Left lung (tissue), 10 donors: Measurements from ENCODE around the gene TOP1. TPM values are rescaled to one million over a fixed set of nuclear protein-coding genes. Genes with fewer than 3 reads are reported as not detected.
"Not testable (repeated sequence)": the region's sequence is repeated elsewhere in the genome, so short reads cannot be mapped to it uniquely, and the experiment has no call there.

Source experiments
- ATAC-seq: fragments of 200-7000 bp; cut with Tn5 transposase; one replicate; pipeline ENCODE4 v1.9.1; 2020; ENCODE audit warnings: moderate library complexity
- DNase-seq, 4 donors: peaks; one replicate each; pipeline ENCODE4 v3.0.0-alpha.2; 2013 to 2020
- H3K27ac ChIP-seq, 2 donors: fragments of 200-600 bp; sonication (generic) in 1 of 2; one replicate each; pipeline versions ENCODE4 v1.5.0 to v1.8.0; 2020 to 2021
- H3K27me3 ChIP-seq, 2 donors: fragments of 200-600 bp; sonication (generic) in 1 of 2; one replicate each; pipeline versions ENCODE4 v1.5.0 to v1.8.0; 2020 to 2021
- H3K36me3 ChIP-seq, 2 donors: fragments of 200-600 bp; sonication (generic) in 1 of 2; one replicate each; pipeline versions ENCODE4 v1.5.0 to v1.8.0; 2020 to 2021
- H3K4me1 ChIP-seq, 2 donors: fragments of 200-600 bp; one replicate each; pipeline ENCODE4 v1.8.0; 2021
- H3K4me3 ChIP-seq, 2 donors: fragments of 200-600 bp; sonication (generic) in 1 of 2; one replicate each; pipeline versions ENCODE4 v1.5.0 to v1.8.0; 2020 to 2021; ENCODE audit warnings: mild to moderate bottlenecking in 1 of 2
- H3K9me3 ChIP-seq, 2 donors: fragments of 200-600 bp; sonication (generic) in 1 of 2; one replicate each; pipeline versions ENCODE4 v1.5.0 to v1.8.0; 2020 to 2021
- intact Hi-C, 2 donors: fragments of 100-400 bp; cut with DNase I; formaldehyde crosslinking; loops; one replicate each; pipeline versions ENCODE4 v1.11.2 to v1.14.2; 2022
- polyA plus RNA-seq, 6 donors: library from polyadenylated mRNA; unstranded; fragments of 120-200 nt; gene quantifications; one replicate each; pipeline ENCODE4 v1.2.1, GENCODE V29; 2013; ENCODE audit not compliant: insufficient read length in 6 of 6
- total RNA-seq, 2 donors: library from RNA; stranded (reverse); fragmentation: NEBNext Ultra II Directional; extraction: Animal tissue kit (Norgen Biotek cat#: 25700); gene quantifications; one replicate each; pipeline ENCODE4 v1.2.1, GENCODE V29; 2021
- TF ChIP-seq, protein P1 (sequence below), 2 donors: fragments of 200-600 bp; sonication (generic) in 1 of 2; IDR thresholded peaks; one replicate each; pipeline versions ENCODE4 v1.5.0 to v1.8.0; 2021; ENCODE audit warnings: antibody characterized with exemption in 2 of 2
- donor health status: DM: no; HTN: yes; CAD: no.
- donor health status: DM: no; HTN: no; CAD: no.

Gene TOP1
- total and polyA plus RNA-seq, 8 donors = 68.0 to 99.3 (median 95.5) TPM

DNA sequence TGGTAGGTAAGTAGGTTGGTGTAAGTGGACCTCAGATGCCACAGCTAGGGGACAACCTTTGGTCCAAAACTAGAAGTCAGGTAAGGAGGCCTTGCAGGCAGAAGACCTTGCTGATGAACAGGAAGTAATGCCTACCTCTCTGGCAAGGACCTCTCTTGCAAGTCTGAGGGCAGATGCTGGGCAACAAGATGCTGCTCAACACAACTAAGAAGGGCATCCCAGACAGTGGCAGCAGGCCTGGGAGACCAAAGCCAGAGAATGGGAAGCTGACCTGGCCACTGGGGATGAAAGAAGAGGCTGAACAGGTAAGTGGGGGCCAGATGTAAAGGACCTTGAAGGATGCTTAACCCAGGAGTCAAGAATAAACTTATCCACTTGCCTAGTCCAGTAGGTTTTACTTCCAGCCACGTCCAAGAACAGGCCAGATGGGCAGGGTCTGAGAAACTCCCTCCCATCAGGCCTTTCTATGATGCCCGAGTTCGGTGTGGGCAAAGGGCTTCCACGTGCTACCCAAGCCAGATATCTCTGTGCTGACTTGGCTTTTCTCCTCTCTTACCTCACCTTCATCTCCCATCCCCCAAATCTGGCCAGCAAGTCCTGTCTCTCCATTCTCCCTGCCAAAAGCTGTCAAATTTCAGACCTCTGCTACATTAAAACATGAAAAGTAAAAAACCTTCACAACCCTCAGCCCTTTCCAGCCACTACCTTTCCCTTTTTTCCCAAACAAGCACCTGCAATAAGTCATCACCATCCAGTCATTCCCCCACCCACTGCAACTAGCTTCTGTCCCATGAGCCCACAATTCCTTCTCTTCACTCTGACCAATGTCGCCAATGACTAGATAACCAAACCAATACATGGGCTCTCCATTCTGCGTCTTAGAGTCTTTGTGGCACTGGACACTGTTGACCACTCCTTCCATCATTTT lies 97.2 kb downstream of the TOP1 start:
- Histone ChIP-seq H3K27ac (no peak overlapping the region), H3K4me3 (no peak overlapping the region), H3K4me1 (no peaks in the 10 kb centered on the region), H3K27me3 (no peaks in the 10 kb centered on the region), H3K36me3 (peaks cover 0 to 62% of the 10 kb centered on the region in 2 donors), H3K9me3 (no peaks in the 10 kb centered on the region)
- ATAC-seq = no peak
- DNase-seq = no peak
- intact Hi-C loops = no loop called here
- TF ChIP-seq, protein P1, sequence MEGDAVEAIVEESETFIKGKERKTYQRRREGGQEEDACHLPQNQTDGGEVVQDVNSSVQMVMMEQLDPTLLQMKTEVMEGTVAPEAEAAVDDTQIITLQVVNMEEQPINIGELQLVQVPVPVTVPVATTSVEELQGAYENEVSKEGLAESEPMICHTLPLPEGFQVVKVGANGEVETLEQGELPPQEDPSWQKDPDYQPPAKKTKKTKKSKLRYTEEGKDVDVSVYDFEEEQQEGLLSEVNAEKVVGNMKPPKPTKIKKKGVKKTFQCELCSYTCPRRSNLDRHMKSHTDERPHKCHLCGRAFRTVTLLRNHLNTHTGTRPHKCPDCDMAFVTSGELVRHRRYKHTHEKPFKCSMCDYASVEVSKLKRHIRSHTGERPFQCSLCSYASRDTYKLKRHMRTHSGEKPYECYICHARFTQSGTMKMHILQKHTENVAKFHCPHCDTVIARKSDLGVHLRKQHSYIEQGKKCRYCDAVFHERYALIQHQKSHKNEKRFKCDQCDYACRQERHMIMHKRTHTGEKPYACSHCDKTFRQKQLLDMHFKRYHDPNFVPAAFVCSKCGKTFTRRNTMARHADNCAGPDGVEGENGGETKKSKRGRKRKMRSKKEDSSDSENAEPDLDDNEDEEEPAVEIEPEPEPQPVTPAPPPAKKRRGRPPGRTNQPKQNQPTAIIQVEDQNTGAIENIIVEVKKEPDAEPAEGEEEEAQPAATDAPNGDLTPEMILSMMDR (IDR thresholded peaks at IDR 0.05) = no peak

DNA sequence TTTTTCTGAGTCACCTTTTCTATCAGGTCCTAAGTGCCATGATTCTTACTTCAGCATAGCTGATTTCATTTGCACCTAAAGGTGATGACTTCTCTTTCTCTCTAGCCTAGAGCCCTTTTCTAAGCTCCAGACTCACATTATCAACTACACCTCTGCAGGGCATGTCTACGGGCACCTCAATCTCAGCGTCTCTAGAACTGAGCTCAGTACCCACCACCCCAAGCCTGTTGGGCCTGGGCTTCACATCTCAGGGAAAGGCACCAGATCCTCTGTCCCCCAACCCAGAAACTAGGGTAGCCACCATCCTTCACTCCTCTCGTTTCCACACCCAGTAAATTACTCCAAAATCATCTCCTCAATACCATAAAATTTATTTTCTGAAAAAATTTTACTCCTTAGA lies 98.1 kb downstream of the TOP1 start:
- no peaks in the 10 kb centered on the region for H3K9me3 ChIP-seq
- intact Hi-C loops = no loop called here
- no peaks in the 10 kb centered on the region for H3K4me1 ChIP-seq
- H3K27me3 ChIP-seq = no peaks in the 10 kb centered on the region
- TF ChIP-seq, protein P1 (IDR thresholded peaks at IDR 0.05) = no peak
- DNase-seq = no peak
- H3K27ac ChIP-seq = no peak overlapping the region
- H3K36me3 ChIP-seq = peaks cover 0 to 53% of the 10 kb centered on the region in 2 donors
- no peak for ATAC-seq
- no peak overlapping the region for H3K4me3 ChIP-seq

DNA sequence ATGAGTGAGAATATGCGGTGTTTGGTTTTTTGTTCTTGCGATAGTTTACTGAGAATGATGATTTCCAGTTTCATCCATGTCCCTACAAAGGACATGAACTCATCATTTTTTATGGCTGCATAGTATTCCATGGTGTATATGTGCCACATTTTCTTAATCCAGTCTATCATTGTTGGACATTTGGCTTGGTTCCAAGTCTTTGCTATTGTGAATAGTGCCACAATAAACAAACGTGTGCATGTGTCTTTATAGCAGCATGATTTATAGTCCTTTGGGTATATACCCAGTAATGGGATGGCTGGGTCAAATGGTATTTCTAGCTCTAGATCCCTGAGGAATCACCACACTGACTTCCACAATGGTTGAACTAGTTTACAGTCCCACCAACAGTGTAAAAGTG lies 99.7 kb downstream of the TOP1 start:
- ATAC-seq, H3K9me3 ChIP-seq, DNase-seq, H3K27ac ChIP-seq, H3K4me3 ChIP-seq, intact Hi-C loops, H3K27me3 ChIP-seq, H3K4me1 ChIP-seq: not testable (repeated sequence)
- H3K36me3 ChIP-seq = peaks cover 0 to 37% of the 10 kb centered on the region in 2 donors

DNA sequence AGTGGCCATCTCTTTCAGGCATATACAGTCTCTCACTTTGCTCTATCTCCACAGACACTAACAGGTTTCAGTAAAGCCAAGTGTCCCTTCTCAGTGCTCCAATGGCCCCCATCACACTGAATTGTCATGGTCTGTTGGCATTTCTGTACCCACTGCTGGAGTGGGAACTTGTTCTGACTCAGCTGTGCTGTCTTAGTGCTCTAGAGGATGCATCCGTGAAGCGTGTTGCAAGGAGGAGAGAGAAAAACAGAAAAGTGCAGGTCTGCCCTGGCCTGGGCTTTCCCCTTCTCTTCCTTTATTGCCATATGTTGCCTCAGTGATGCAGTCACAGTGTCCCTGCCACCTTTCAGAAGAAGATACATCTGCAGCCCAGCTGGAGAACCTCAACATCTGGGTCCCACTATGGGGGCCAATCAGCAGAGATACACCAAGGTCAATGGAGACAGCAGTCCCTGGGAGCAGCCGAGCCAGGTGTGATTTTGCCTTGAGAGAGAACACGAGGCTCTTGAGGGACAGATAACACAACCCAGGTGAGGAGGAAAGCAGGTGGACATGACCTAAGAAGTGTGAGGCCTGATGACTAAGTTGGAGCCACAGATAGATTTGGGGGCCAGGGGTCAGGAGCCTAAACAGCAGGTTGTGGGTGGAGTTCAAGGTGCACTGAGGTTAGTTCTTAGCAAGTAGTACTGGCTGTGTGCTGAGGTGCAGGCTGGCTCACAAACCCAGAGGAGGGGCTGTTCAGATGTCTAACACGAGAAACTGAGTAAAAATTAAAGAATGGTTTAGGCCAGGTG lies 103.2 kb downstream of the TOP1 start:
- H3K27me3 ChIP-seq = peaks cover 0 to 12% of the 10 kb centered on the region in 2 donors
- DNase-seq = no peak
- H3K4me3 ChIP-seq = no peak overlapping the region
- TF ChIP-seq, protein P1 (IDR thresholded peaks at IDR 0.05) = no peak
- peaks cover 0 to 2% of the 10 kb centered on the region in 2 donors for H3K36me3 ChIP-seq
- H3K27ac ChIP-seq = no peak overlapping the region
- intact Hi-C loops = no loop called here
- no peak for ATAC-seq
- peaks cover 6% of the 10 kb centered on the region in 2 donors for H3K4me1 ChIP-seq
- no peaks in the 10 kb centered on the region for H3K9me3 ChIP-seq

DNA sequence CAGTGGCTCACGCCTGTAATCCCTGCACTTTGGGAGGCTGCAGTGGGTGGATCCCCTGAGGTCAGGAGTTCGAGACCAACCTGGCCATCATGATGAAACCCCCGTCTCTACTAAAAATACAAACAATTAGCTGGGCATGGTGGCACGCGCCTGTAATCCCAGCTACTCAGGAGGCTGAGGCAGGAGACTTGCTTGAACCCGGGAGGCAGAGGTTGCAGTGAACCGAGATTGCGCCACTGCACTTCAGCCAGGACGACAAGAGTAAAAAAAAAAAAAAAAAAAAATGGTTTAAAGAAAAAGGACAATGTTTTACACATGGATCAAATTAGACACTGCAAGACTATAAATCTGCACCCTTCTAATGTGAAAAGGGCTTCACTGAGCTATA lies 103.8 kb downstream of the TOP1 start:
- H3K36me3 ChIP-seq, H3K4me1 ChIP-seq, H3K9me3 ChIP-seq, ATAC-seq, DNase-seq, intact Hi-C loops, H3K4me3 ChIP-seq, H3K27ac ChIP-seq: not testable (repeated sequence)
- H3K27me3 ChIP-seq = peaks cover 0 to 14% of the 10 kb centered on the region in 2 donors
